ENCODE data around the gene SOX6.

The SOX6 gene

DNA sequence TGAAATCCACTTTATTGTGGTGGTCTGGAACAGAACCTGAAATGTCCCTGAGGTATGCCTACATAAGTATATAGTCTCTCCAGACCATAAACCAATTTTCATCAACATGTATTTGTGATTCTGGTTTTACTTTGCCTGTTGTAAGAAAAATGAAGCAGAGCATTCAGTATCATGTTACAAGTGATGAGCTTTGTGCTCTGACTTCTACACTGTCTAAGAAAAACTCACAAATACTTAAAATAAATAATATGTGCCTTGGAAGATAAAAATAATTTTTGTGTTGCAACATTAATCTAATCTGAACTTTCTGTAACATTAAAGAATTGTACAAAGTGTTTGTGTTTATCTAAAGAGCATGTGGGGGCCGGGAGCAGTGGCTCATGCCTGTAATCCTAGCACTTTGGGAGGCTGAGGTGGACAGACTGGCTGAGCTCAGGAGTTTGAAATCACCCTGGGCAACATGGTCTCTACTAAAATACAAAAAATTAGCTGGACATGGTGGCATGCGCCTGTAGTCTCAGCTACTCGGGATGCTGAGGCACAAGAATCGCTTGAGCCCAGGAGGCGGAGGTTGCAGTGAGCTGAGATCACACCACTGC is 219.5 kb downstream of the SOX6 start:
- H3K4me3 ChIP-seq (ENCODE audit: low read length), result no peak overlapping the region
- no peaks in the 10 kb centered on the region for H3K4me1 ChIP-seq (ENCODE audit: low read length)
- H3K9me3 ChIP-seq (replicated peaks; ENCODE audit: insufficient read depth, low read length), result no peaks in the 10 kb centered on the region
- DNase-seq, result no peak
- no peaks in the 10 kb centered on the region for H3F3A ChIP-seq (ENCODE audit: insufficient read depth, low read length)
- no peaks in the 10 kb centered on the region for H3K9me2 ChIP-seq (replicated peaks; ENCODE audit: insufficient read depth, low read length)
- no peaks in the 10 kb centered on the region for H4K20me1 ChIP-seq (ENCODE audit: insufficient read depth, low read length)
- no peak overlapping the region for H3K4me2 ChIP-seq (ENCODE audit: low read depth, low read length)
- no peaks in the 10 kb centered on the region for H3K79me2 ChIP-seq (ENCODE audit: low read length)
- H3K27ac ChIP-seq (ENCODE audit: low read length), result no peak overlapping the region
- H3K9ac ChIP-seq (ENCODE audit: low read length), result no peak overlapping the region
- TF ChIP-seq CTCF (IDR thresholded peaks at IDR 0.05; ENCODE audit: low read length) (no peak), EZH2 (optimal IDR thresholded peaks at IDR 0.05; ENCODE audit: low read depth, low read length) (no peak)
- H2AFZ ChIP-seq (ENCODE audit: low read length), result no peak overlapping the region
- H3K27me3 ChIP-seq (replicated peaks; ENCODE audit: insufficient read depth, low read length), result no peaks in the 10 kb centered on the region
- H3K36me3 ChIP-seq (replicated peaks; ENCODE audit: insufficient read depth, low read length), result no peaks in the 10 kb centered on the region

GRCh38 chr11:16133867-16134266 is 222.5 kb downstream of the SOX6 start:
- TF ChIP-seq EZH2phosphoT487 (IDR thresholded peaks at IDR 0.05; ENCODE audit: low read length), result no peak
- no peak for TF ChIP-seq CTCF (IDR thresholded peaks at IDR 0.05; ENCODE audit: low read length)
- no peak for TF ChIP-seq EZH2 (optimal IDR thresholded peaks at IDR 0.05; ENCODE audit: low read depth, low read length)
- H3K9ac ChIP-seq (ENCODE audit: low read length), result no peak overlapping the region
- H3K36me3 ChIP-seq (replicated peaks; ENCODE audit: insufficient read depth, low read length), result no peaks in the 10 kb centered on the region
- no peak overlapping the region for H3K4me2 ChIP-seq (ENCODE audit: low read depth, low read length)
- H3K27ac ChIP-seq (ENCODE audit: low read length), result no peak overlapping the region
- no peaks in the 10 kb centered on the region for H3K27me3 ChIP-seq (replicated peaks; ENCODE audit: insufficient read depth, low read length)
- no peak overlapping the region for H2AFZ ChIP-seq (ENCODE audit: low read length)
- no peak for DNase-seq
- H3K79me2 ChIP-seq (ENCODE audit: low read length), result no peaks in the 10 kb centered on the region
- H3F3A ChIP-seq (ENCODE audit: insufficient read depth, low read length), result no peaks in the 10 kb centered on the region
- H3K9me2 ChIP-seq (replicated peaks; ENCODE audit: insufficient read depth, low read length), result no peaks in the 10 kb centered on the region
- H3K9me3 ChIP-seq (replicated peaks; ENCODE audit: insufficient read depth, low read length), result no peaks in the 10 kb centered on the region
- H4K20me1 ChIP-seq (ENCODE audit: insufficient read depth, low read length), result no peaks in the 10 kb centered on the region
- H3K4me1 ChIP-seq (ENCODE audit: low read length), result no peaks in the 10 kb centered on the region
- no peak overlapping the region for H3K4me3 ChIP-seq (ENCODE audit: low read length)

GRCh38 chr11:16127732-16128131 is 228.6 kb downstream of the SOX6 start:
- H3K36me3 ChIP-seq (replicated peaks; ENCODE audit: insufficient read depth, low read length), result no peaks in the 10 kb centered on the region
- no peaks in the 10 kb centered on the region for H3K9me2 ChIP-seq (replicated peaks; ENCODE audit: insufficient read depth, low read length)
- no peaks in the 10 kb centered on the region for H4K20me1 ChIP-seq (ENCODE audit: insufficient read depth, low read length)
- H3K79me2 ChIP-seq (ENCODE audit: low read length), result no peaks in the 10 kb centered on the region
- H2AFZ ChIP-seq (ENCODE audit: low read length), result no peak overlapping the region
- H3F3A ChIP-seq (ENCODE audit: insufficient read depth, low read length), result no peaks in the 10 kb centered on the region
- H3K9ac ChIP-seq (ENCODE audit: low read length), result no peak overlapping the region
- H3K27me3 ChIP-seq (replicated peaks; ENCODE audit: insufficient read depth, low read length), result no peaks in the 10 kb centered on the region
- no peaks in the 10 kb centered on the region for H3K4me1 ChIP-seq (ENCODE audit: low read length)
- H3K27ac ChIP-seq (ENCODE audit: low read length), result no peak overlapping the region
- no peak for DNase-seq
- TF ChIP-seq EZH2 (optimal IDR thresholded peaks at IDR 0.05; ENCODE audit: low read depth, low read length), result no peak
- TF ChIP-seq EZH2phosphoT487 (IDR thresholded peaks at IDR 0.05; ENCODE audit: low read length), result no peak
- TF ChIP-seq CTCF (IDR thresholded peaks at IDR 0.05; ENCODE audit: low read length), result no peak
- no peaks in the 10 kb centered on the region for H3K9me3 ChIP-seq (replicated peaks; ENCODE audit: insufficient read depth, low read length)
- no peak overlapping the region for H3K4me2 ChIP-seq (ENCODE audit: low read depth, low read length)
- no peak overlapping the region for H3K4me3 ChIP-seq (ENCODE audit: low read length)

Data from MM.1S (cell line).